Hematopoietic multipotent progenitor cell treated with erythropoietin and hydrocortisone succinate and interleukin-3 and kit ligand, for 4 days (in vitro differentiated cells): ENCODE results near the gene P2RX2.

Experiments used
- DNase-seq: peaks from one replicate; pipeline ENCODE4 v3.0.0-alpha.2; 2015

The P2RX2 gene

GRCh38 chr12:132618683-132619043, at the start of gene P2RX2:
Gene P2RX2 (plus strand): TSS chr12:132618776. CDS start chr12:132618817, 41 bp downstream.
- no peak for DNase-seq

DNA sequence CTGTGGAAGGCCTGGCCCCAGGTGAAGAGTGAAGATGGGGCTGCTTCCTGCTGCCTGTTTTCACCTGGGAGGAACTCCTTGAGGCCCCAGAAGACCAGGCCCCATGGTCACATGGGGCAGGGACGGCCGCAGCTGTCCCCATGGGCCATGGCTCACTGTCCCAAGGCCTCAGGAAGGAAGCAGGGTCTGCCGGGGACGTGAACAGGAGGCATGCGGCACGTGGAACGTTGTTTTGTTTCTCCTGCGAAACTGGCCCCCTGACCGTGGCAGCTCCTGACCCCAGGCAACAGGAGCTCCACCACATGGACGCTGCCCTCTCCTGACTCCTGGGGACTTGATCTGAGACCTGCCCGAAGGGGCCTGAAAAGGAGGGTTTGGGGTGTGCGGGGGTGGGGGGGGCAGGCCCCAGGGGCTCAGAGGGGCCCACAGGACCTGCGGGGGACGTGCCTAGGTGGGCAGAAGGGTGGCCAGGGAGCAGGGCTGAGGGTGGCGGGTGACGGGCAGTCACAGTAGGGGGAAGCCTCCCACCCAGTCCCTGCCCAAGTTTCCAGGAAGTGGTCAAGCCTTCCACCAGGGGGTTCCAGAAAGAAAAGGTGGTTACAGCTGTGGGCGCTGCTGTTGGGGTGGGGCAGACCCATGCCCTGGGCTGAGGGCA, 49.6 kb upstream of the P2RX2 start:
- no peak for DNase-seq

- no peak for DNase-seq
Observed at GRCh38 chr12:132569856-132570480, 48.6 kb upstream of the P2RX2 start.

DNA sequence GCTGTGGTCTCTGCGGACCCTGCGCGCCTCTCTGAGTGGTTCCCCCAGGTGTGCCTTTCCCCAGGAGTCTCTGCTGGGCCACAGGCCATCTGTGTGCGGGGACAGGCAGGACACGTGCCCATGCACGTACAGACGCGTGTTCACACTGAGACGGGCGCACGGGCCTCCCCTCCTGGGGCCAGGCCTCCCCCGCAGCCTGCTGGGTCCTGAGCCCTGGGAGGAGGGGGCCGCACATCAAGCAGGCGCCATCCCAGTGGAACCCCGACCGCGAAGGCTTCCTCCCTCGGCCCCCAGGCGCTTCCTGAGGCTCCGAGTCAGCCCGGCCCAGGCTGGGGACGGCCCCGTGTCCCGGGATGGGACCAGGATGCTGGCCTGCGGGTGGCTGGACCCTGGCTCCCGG, 47.9 kb upstream of the P2RX2 start:
- no peak for DNase-seq

- DNase-seq: no peak
Observed at GRCh38 chr12:132571051-132571450, 47.5 kb upstream of the P2RX2 start.

- DNase-seq: no peak
Observed at GRCh38 chr12:132571598-132571997, 47.0 kb upstream of the P2RX2 start.

DNA sequence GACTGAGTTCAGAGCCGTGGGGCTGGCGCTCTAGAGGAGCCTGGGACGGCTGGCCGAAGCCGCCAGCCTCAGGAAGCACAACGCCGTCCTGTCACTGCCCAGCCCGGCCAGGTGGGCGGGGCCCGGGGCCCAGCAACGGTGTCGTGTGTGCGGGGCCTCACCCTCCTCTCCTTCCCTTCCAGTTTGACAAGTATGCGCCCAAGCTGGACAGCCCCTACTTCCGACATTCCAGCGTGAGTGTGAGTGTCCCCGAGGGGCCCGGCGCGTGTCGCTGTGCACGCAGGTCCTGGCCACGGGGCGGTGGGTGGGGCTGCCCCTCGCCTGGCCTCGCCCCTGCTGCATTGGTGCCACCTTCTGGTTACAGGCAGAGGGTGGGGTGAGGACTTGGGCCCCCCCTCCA, 46.5 kb upstream of the P2RX2 start:
- no peak for DNase-seq

GRCh38 chr12:132572801-132573760, 45.5 kb upstream of the P2RX2 start:
- DNase-seq: no peak

DNA sequence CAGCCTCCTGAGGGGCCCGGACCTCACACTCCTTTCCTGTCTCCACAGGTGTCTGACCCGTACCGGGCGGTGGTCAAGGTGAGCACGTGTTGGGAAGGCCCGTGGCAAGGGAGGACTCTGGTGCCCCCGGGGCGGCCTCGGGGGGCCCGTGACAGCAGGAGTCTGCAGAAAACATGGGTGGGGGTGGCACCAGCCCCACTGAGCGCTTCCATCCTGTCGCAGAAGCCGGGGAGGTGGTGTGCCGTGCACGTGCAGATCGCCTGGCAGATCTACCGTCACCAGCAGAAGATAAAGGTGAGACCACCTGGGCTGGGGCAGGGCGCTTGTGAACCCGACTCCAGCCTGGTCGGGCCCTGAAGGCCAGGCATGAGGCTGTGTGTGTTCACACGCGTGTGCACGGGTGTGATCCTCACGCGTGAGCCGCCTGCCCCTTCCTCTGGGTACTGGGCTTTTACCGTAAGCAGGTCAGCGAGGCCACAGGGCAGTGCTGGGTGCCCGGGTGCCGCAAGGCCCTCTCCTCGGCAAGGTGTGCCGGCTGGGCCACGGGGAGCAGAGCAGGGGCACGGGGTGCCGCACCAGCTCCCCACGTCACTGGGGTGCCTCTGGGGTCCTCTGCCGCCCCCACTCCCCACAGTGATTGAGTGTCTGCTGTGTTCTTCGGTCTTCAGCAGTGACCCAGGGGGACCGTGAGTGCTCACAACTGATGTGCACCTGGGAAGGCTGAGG, 44.1 kb upstream of the P2RX2 start:
- DNase-seq: no peak

DNA sequence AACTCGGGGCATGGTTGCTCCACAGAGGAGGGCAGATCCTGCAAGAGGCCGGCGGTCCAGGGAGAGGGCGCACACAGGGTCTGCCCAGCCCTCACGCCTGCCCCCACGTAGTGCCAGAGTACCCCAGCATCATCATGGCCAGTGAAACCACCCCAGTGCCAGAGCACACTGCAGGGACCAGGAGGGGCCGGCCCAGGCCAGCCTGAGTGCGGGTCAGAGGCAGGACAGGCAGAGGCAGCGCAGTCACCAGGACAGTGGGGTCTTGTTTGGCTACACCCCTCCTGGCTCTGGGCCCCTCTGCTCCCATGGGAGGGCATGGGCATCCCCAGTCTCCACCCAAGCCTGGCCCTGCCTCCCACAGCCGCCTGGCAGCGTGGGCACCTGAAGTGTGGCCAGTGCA, 42.9 kb upstream of the P2RX2 start:
- no peak for DNase-seq

- DNase-seq: no peak
Observed at GRCh38 chr12:132576701-132577100, 41.9 kb upstream of the P2RX2 start.

- DNase-seq: no peak
Observed at GRCh38 chr12:132577191-132577920, 41.2 kb upstream of the P2RX2 start.

DNA sequence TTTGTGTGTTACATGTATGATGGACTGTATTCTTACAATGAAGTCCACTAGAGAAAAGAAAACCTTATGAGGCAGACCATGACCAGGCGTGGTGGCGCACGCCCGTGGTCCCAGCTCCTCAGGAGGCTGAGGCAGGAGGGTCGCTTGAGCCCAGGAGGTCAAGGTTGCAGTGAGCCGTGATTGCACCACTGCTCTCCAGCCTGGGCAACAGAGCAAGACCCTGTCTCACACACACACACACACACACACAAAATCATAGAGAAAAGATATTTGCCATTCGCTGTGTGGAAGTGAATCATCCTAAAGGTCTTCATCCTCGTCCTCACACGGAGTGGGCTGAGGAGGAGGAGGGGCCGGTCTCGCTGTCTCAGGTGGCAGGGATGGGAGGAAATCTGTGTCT, 40.5 kb upstream of the P2RX2 start:
- DNase-seq: no peak

GRCh38 chr12:132578826-132579225, 39.8 kb upstream of the P2RX2 start:
- no peak for DNase-seq

DNA sequence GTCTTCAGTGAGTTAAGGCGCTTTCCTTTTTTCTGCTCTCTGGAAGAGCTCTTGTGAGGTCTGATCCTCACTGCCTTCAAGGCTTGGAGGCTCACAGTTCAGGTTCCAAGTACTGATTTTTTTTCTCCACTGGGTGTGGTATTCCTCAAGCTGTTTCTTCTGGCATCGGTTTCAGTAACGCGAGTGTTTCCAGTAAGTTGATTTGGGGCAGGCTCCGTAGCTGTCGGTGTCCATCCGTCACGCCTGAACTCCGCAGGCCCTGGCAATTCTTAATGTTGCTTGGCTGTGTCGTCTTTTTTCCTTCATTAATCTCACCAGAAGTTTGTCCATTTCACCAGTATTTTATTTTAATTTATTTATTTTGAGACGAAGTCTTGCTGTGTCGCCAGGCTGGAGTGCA, 38.8 kb upstream of the P2RX2 start:
- DNase-seq: no peak

- DNase-seq: no peak
Observed at GRCh38 chr12:132580701-132581292, 37.8 kb upstream of the P2RX2 start.

DNA sequence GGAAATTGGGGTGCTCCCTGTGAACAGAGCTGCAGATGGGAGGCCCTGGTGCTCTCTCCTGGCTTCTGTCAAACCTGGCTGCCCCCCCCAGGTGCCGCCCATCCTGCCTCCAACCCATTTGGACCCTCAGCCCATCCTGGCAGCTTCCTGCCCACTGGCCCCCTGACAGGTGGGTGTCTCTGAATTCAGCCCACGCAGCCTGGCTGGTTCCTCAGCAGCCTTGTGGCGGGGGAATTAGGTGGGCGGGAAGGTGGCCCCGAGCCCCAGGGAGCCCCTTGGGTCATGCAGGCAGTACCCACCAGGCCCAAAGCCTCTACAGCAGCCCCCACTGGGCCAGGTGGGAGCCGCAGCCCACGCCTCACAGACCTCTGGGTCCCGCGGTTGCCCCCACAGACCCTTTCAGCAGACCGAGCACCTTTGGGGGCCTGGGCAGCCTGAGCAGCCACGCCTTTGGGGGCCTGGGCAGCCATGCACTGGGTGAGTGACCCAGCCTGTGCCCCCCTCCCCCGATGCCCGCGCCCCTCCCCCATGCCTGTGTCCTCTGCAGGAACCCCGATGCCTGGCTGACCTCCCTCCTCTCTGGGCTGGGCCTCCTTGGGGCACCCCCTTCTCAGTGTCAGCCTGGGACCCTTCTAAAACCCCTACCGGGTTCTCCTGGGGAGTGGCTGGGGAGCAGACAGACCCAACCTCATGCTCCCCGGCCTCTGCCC, 37.1 kb upstream of the P2RX2 start:
- DNase-seq: no peak

- no peak for DNase-seq
Observed at GRCh38 chr12:132582058-132582420, 36.5 kb upstream of the P2RX2 start.

DNA sequence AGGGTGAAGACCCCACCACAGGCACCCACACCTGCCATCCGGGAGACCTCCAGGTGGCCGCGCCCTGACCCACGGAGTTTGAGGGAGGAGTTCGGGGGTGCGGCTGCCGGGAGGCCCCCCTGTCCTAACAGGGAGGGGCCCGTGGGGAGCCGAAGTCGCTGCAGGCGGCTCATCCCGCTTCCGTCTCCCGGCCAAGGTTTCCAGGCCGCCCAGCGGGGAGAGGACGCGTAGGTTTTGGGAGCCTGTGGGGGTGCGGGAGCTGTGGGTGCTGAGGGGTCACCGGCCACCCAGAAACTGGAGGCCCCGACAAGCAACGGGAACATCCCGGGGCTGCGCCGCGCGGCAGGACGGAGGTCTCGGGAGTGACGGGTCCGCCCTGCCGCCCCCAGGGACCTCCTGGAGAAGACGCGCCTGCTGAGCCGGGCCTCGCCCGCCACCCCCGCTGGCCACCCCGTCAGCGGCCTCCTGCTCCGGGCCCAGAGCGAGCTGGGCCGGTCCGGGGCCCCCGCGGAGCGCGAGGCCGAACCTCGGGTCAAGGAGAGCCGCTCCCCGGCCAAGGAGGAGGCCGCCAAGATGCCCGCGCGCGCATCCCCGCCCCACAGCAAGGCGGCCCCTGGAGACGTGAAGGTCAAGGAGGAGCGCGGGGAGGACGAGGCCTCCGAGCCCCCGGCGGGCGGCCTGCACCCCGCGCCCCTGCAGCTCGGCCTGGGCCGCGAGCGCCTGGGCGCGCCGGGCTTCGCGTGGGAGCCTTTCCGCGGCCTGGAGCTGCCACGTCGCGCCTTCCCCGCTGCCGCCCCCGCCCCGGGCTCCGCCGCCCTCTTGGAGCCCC, 35.8 kb upstream of the P2RX2 start:
- no peak for DNase-seq

GRCh38 chr12:132583411-132583710, 35.2 kb upstream of the P2RX2 start:
- no peak for DNase-seq

DNA sequence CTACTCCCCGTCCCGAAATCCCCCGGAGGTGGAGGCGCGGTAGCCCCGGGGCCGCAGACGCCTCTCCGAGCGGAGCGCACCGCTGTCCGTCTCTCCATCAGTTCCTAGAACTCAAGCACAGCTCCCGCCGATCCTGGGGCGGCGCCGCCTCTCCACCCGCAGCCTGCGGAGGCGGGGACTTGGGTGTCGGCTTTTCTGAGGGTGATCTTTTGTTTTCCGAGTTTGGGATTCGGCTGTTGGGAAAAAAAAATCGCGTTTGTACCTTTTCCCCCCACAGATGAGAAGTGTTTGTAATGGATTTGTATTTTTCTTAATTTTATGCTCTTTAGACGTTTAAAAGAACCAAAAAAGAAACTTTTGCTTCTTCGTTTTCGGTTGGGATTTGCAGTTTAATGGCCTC, 34.8 kb upstream of the P2RX2 start:
- DNase-seq: no peak
